CD4-positive, alpha-beta T cell treated with Interleukin-15 for 1 hour (primary cell): ENCODE measurements around the gene TEKTIP1.
A peak's percentile ranks its signal among the peaks of the same experiment; 100 is the strongest.

ENCODE experiments used
- DNase-seq: peaks from one replicate; pipeline ENCODE4 v3.0.0-alpha.2; 2020

Gene TEKTIP1

DNA sequence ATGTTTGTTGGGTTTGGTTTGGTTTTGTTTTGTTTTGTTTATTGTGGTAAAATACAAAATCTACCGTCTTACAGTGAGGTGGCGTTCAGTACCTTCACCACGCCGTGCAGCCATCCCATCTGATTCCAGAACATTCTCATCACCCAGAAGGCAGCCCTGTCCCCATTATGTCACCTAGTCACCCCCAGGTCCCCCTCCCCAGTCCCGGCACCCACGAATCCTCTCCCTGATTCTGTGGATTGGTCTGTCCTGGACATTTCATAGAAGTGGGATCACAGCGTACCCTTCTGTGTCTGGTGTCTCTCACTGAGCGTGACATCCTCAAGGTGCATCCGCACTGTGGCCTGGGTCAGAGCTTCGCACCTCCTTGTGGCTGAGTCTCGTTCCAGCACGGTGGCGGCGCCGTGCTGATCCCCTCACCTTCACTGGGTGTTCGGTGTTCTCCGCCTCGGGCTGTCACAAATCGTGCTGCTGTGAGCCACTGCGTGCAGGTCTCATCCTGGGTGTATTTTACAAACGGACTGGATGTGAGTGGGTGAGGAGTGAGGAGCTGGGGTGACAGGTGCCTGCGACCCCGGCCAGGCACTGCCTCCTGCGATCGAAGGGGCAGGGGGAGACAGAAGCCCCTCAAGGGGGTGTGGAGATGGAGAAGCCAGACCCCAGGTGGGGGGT, 580 bp upstream of the TEKTIP1 start:
- no peak for DNase-seq

DNA sequence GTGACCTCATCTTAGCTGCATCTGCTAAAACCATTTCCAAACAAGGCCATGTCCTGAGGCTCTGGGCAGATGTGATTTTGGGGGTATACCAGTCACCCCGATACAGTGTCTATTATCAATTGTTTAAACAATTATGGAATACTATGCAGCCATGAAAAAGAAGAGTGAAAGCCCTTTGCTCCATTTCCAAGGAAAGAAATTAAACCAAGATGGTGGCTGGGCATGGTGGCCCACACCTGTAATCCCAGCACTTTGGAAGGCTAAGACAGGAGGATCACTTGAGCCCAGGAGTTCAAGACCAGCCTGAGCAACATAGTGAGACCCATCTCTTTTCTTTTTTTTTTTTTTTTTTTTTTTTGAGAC, 763 bp downstream of the TEKTIP1 start:
- no peak for DNase-seq

DNA sequence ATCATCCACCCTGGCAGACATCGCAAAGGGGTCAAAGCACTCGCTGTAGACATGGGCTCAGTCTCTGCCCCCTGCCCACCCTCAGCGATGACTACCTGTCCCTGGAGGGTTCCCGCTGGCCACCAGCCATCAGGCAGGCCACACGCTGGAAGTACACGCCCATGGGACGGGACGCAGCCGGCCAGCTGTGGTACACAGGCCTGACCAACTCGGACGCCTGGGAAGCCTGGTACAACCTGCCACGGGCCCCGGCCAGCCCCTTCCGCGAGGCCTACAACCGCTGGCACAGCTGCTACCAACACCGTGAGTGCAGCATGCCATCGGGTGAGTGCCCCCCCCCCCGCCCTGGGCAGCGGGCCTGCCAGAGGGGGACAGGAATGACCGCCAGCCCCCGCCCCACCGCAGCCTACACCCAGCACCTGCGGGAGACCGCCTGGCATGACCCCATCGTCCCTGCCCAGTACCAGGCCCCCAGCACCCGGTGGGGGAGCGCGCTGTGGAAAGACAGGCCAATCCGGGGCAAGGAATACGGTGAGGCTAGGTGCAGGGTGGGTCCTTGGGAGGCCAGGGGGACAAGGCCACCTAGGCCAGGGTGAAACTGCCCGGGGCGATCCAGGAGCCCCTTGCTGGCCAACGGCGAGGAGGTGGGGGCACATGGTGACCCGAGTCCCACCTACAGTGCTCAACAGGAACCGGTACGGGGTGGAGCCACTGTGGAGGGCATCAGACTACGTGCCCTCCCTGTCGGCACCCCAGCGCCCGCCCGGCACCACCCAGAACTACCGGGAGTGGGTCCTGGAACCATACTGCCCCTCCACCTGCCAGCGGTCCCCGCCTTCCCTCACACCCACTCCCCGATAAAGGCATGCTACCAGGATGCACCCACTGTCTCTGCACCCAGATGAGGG, 4.4 kb downstream of the TEKTIP1 start:
- DNase-seq: no peak

- no peak for DNase-seq
Observed at GRCh38 chr19:3544058-3544376, 5.0 kb downstream of the TEKTIP1 start.

DNA sequence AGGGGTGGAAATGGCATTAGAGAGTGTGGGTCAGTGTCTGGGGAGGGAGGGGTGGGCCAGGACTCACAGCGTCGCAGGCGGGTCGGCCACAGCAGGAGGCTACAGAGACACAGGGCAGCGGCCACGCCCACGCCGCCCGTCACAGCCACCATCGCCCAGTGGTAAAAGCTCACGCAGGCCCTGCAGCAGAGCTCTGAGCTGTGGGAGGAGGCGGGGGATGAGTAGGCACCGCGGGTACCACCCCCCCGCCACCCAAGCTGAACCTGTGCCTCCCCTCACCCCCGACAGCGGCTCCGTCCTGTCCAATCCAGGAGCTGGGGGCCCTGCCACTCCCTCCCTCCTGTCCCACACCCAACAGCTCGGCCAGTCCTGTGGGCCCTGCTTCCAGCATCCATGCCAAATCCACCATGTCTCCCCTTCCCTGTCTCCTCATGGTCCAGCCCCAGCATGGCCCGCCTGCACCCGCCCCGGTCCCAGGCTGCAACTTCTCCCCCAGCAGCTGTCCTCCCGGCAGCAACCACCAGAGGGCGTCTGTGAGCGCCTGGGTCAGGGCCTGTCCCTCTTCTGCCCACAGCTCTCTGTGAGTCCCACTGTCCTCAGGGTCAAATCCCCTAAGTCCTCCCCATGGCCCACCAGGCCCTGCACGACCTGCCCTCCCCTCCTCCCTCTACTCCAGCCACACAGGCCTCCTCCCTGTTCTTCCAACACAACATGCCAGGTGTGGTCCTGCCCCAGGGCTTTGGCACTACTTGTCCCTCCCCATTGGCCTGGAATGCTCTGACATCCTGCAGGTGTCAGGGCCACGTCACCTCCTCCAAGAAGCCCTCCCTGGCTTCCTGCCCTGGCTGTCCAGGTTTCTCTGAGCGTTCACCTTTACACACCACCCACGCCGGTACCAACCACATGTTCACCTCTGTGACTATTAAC, 6.0 kb downstream of the TEKTIP1 start:
- DNase-seq: peak; percentile 65

DNA sequence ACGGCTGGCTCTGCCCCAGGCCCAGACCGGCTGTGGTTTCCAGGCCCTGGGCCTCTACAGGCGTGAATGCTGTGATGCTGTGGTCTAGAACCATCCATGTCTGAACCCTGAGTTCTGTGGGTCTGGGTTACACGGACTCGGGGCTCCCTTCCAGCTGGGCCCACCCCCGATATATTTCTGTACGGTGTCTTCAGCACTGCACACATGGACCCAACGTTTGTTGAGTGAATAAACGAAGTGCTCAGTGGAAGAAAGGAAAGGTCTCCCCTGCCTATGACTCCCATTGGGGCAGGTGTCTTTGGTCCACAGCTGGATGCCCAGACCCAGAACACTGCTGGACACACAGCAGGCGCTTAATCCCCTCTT, 6.7 kb downstream of the TEKTIP1 start:
- no peak for DNase-seq

- DNase-seq: no peak
Observed at GRCh38 chr19:3546119-3546518, 7.1 kb downstream of the TEKTIP1 start.

GRCh38 chr19:3547301-3547731, 8.3 kb downstream of the TEKTIP1 start:
- DNase-seq: no peak

DNA sequence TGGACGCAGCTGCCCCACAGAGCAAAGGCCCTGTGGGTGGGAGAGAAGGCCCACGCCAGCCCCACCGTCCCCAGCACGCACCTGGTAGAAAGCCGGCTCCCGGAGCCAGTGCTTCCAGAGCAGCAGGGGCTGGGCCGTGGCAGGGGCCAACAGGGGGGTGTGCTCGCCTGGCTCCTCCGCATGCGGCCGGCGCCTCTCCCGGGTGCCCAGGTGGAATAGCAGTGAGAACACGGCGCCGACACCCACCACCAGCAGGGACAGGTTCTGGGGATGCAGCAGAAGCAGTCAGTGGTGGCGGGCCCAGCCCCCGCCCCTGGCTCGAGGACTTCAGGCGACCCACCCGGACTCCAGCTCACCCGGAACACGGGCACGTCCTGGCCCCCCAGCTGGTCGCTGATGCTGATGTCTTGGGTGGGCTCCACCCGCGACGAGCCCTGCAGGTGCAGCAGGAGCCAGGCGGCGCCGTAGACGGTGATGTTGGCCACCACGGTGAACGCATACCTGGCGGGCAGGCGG, 8.9 kb downstream of the TEKTIP1 start:
- DNase-seq: no peak

GRCh38 chr19:3548606-3549005, 9.6 kb downstream of the TEKTIP1 start:
- peak; percentile 73 for DNase-seq

DNA sequence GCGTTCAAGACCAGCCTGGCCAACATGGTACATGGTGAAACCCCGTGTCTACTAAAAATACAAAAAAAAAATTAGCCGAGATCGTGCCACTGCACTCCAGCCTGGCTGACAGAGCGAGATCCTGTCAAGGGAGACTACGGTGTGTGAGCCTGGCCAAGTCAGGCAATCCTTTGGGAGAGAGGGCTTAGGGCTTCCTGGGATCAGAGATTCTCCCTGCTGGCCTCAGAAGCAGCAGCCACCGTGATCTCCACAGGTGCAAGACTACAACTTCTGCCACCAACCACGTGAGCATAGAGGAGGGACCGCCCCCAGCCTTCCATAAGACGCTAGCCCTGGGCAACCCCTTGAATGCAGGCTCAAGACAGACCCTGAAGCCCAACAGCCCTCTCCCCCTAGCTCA, 10.8 kb downstream of the TEKTIP1 start:
- no peak for DNase-seq

DNA sequence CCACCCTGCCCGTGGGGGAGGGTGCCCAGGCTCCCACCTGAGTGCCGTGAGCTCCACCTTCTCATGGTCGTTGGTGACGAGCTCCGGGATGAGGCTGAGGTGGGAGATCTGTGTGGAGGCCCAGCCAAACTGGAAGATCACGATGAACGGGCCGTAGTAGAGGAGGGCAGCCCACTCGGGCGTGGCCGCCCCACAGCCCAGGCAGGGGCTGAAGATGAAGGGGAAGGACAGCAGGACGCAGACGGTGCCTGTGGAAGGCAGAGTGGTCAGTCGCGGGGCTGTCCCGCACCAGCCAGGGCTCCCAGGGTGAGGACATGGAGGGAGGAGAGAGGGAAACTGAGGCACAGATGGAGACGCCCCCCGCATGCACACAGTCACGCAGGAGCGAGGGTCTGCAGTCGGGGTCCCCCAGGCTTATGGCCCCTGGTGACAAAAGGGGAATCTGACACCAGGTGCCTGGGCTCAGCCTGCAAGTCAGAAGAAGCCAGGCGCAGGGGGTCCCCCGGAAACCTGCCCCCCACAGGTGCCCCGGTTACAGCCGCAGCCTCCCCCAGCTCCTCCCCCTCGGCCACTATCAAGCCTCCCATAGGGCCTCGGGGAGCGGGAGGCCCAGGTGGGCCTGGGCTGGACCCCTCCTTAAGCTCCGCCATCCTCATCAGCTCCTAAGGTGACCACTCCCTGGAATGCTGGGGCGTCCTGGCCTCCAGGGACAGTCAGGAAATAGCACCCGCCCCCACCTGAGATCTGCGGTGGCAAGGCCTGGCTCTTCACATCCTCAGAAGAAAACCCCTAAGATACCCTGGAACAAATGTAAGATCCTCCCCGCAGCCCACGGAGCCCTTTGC, 12.2 kb downstream of the TEKTIP1 start:
- DNase-seq: no peak

- no peak for DNase-seq
Observed at GRCh38 chr19:3551792-3552095, 12.8 kb downstream of the TEKTIP1 start.

DNA sequence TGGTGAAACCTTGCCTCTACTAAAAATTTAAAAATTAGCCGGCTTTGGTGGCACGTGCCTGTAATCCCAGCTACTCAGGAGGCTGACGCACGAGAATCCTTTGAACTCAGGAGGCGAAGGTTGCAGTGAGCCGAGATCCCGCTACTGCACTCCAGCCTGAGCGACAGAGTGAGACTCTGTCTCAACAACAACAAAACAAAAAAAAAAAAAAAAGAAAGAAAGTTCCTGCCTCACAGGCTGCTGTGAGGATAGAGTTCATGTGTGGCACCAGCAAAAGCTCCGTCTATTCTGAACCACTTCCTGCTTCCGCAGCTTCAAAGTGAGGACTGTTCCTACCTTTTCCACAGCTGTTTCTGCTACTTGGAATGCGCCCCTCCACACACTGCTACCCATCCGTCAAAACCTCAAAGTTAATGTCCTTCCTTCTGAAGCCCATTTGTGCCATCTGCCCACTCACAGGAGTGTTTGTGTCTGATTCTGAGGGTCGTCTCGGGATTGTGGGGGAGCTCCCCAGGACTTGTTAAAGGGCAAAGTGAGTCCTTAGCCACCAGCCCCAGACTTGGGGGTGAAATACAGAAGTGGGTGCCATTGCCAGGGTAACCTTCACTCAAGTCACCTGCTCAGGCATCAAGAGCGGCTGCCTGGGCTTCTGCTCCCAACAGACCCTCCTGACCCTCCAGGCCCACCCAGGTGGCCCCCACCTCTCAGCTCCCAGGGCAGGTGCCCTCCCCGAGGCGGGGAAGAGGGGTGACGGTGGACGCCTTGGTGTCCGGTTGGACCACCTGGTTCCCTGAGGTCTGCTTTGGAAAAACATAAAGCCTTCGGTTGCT, 15.5 kb downstream of the TEKTIP1 start:
- DNase-seq: peak; percentile 61

- DNase-seq: no peak
Observed at GRCh38 chr19:3555653-3556422, 16.9 kb downstream of the TEKTIP1 start.

- no peak for DNase-seq
Observed at GRCh38 chr19:3556423-3556977, 17.5 kb downstream of the TEKTIP1 start.

- DNase-seq: peak; percentile 66
Observed at GRCh38 chr19:3556978-3557460, 18.0 kb downstream of the TEKTIP1 start.

DNA sequence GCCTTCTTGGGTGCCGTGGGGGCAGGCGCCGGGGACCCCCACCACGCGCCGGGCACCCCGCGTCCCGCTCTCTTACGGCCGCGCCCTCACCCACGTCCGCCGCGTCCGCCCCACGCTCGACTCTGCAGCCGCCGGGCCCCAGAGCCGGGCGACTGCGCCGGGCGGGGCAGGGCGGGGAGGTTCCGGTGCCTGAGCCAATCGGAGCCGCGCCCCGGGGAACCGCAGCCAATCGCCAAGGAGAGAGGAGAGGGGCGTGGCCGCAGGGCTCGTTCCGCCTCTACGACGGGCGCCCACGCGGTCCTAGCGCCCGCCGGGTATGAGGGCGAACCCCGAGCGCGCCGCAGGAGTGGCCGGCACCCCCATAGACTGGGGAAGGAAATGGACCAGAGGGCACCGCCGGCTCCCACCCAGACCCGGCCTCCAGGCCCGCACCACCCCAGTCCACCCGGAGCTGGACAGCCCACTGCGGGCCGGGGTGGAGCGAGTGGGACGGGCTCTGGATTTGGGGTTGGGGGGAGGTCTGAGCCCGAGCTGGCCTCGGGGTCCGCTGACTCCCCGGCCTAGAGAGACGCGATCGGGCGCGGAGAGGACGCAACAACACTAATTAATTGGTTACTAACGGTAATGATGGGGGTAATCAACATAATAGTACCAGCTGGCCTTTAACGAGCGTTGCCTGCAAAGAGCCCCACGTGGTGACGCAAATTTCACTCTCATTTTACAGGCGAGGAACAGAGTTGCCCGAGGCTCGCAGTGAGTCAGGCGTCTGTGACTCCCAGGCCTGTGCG, 18.7 kb downstream of the TEKTIP1 start, which contains the start of gene MFSD12:
Gene MFSD12, minus strand, starts transcription at position 126 of the 788 bp plus-strand sequence. CDS start 183 bp downstream, outside the sequence.
- peak; percentile 91 for DNase-seq
